ENCODE measurements around the gene CCDC187.

CCDC187 gene

GRCh38 chr9:136233868-136234267, 70.0 kb downstream of the CCDC187 start:
- in situ Hi-C loops (cut with MboI; ENCODE audit: low sequenced_read_pairs) = no loop called here

GRCh38 chr9:136233411-136233810, 70.5 kb downstream of the CCDC187 start:
- in situ Hi-C loops (cut with MboI; ENCODE audit: low sequenced_read_pairs) = no loop called here

DNA sequence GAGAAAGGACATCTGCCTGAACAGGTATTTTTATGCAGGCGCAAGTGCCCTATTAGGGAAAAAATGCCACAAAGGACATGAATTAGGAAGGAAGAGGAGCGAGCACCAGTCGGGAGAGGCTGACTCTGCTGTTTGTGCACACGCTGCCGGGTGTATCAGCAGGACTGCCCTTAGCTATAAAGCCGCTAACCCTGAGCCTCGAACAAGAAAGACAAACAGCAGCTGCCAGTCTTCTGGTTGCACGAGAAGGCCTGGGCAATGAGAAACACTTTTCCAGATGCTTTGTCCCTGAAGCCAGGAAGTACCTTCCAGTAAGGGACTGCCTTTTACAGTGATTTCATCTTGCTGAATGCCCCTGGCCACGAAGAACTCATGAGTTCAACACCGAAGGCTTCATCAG, 70.9 kb downstream of the CCDC187 start:
- in situ Hi-C loops (cut with MboI; ENCODE audit: low sequenced_read_pairs) = no loop called here

GRCh38 chr9:136231478-136232297, 72.2 kb downstream of the CCDC187 start:
- in situ Hi-C loops (cut with MboI; ENCODE audit: low sequenced_read_pairs) = no loop called here

GRCh38 chr9:136230773-136231172, 73.1 kb downstream of the CCDC187 start:
- in situ Hi-C loops (cut with MboI; ENCODE audit: low sequenced_read_pairs) = no loop called here

DNA sequence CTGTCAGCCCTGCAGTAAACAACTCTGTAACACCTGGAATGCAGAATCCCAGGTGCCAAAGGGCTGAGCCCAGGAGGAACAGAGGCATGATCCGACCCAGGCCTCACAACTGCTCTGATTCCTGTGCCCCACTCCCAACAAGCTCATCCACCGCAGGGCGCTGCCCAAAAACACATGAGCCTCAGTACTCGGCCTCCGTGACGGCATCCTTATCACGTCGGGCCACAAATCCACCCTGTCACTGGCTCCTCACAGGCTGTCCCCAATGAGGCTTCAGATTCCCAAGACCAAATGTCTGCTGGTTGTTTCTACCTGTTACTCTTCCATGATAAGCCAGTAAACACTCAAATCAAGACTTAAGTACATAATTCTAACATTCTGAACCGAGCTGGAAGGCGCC, 73.5 kb downstream of the CCDC187 start:
- in situ Hi-C loops (cut with MboI; ENCODE audit: low sequenced_read_pairs) = no loop called here

- in situ Hi-C loops (cut with MboI; ENCODE audit: low sequenced_read_pairs) = no loop called here
Measured at GRCh38 chr9:136229096-136230065, 74.5 kb downstream of the CCDC187 start.

GRCh38 chr9:136228107-136228875, 75.6 kb downstream of the CCDC187 start:
- in situ Hi-C loops (cut with MboI; ENCODE audit: low sequenced_read_pairs) = no loop called here

- in situ Hi-C loops (cut with MboI; ENCODE audit: low sequenced_read_pairs) = no loop called here
Measured at GRCh38 chr9:136226680-136227407, 77.0 kb downstream of the CCDC187 start.

DNA sequence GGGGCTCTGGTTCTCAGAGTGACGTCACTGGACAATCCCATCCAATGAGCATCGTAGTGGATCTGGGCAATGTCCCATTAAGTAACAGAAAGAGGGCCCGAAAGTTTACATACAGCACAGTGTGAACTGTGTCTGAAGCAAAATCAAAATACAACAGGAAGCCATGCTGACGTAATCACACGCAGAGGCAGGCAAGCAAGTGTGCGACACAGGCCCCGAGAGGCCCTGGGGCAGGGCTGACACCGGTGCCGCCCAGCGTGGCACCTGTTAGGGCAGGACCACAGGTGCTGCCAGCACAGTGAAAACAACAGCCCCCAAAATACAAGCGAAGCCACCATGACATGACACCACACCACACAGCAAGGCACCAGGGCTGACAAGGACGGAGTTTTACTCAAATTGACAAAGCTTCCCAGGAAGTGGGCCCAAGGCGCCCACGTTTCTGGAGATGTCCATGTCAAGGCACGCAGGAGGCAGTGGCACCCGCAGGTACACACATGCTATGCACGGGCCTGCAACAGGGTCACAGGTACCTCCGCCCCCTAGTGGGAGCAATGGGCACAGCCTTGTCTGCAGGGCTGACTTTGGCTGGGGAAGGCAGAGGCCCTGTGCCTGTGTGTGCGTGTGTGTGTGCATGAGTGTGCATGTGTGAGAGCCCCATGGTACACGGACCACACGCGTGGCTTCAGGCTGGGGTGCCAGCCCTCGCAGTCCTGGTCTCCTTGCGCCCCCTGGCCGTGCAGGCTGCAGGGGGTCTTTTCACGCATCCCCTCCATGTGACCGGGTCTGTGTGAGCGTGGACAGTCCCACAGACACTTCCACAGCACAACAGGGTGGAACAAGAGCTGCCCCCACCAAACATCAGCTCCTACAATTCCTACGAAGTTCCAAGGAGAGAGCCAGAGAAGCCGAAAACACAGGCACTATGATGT, 77.9 kb downstream of the CCDC187 start:
- in situ Hi-C loops (cut with MboI; ENCODE audit: low sequenced_read_pairs) = no loop called here

- in situ Hi-C loops (cut with MboI; ENCODE audit: low sequenced_read_pairs) = no loop called here
Measured at GRCh38 chr9:136225366-136225747, 78.5 kb downstream of the CCDC187 start.

DNA sequence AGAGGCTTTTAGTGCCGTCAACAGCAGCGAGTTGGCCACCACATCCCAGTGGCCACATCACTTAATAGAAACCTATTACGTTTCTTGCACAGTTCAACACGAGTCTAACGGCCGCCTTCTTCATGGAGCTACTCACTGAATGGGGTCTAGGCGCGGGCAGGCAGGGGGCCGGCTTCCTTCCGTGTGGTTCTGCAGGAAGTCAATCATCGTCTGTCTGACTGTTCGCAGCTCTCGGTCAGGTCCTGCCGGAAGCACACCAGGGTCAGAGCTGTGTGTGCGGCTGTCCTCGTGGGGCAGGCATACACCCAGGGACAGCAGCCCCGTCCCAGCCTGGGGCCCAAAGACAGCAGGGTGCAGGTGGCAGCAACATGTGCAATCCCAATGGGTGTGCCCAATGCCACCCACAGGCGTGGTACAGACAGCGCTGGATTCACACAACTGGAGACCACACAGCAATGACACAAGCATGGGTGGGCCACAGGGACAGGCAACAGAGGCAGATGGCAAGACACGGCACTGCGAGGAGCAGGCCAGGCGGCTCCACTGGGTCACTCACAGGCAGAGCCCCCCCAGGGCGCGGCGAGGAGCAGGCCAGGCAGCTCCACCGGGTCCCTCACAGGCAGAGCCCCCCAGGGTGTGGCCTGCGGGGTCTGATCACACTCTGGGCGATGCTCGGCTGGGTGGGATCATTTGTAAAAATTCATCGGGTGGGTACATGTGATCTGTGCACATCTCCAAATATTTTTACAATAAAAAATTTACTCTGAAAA, 79.8 kb downstream of the CCDC187 start:
- in situ Hi-C loops (cut with MboI; ENCODE audit: low sequenced_read_pairs) = no loop called here

DNA sequence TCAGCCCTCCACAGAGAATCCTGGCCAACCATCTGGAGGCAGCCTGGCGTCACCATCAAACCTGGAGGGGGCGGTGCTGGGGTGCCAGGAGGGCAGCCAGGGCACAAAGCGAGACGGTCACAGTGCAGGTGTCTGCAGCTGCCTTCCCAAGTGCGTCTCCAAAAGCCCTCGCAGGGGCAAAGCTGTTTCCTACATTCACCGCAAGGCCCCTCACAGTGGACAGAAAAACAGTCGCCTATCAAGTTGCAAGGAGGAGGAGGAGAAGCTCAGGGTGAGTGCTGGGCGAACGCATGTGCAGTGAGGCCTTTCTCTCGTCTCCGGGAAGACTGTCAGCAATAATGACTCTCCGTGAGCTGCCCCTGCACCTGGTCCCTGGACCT, 81.0 kb downstream of the CCDC187 start:
- in situ Hi-C loops (cut with MboI; ENCODE audit: low sequenced_read_pairs) = no loop called here

GRCh38 chr9:136222166-136222905, 81.6 kb downstream of the CCDC187 start:
- in situ Hi-C loops (cut with MboI; ENCODE audit: low sequenced_read_pairs) = no loop called here

- in situ Hi-C loops (cut with MboI; ENCODE audit: low sequenced_read_pairs) = no loop called here
Measured at GRCh38 chr9:136220017-136220729, 83.7 kb downstream of the CCDC187 start.

DNA sequence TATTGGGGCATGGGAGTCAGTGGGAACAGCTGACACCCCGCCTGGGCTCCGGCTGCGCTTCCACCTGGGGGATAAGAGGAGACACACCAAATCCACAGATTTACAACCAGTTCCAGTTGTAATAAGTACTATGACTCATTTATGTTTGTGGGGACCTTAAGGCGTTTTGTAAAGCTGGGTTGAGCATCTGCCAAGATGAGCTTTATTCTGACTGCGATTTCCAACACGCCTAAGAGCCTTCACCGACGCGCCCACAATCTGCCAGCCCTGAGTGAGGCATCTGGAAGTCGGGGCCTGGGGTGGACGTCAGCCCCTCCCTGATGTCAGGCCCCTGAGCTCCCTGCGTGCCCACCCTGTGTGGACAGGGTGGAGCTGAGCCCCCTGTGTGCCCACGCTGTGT, 84.6 kb downstream of the CCDC187 start:
- in situ Hi-C loops (cut with MboI; ENCODE audit: low sequenced_read_pairs) = no loop called here

DNA sequence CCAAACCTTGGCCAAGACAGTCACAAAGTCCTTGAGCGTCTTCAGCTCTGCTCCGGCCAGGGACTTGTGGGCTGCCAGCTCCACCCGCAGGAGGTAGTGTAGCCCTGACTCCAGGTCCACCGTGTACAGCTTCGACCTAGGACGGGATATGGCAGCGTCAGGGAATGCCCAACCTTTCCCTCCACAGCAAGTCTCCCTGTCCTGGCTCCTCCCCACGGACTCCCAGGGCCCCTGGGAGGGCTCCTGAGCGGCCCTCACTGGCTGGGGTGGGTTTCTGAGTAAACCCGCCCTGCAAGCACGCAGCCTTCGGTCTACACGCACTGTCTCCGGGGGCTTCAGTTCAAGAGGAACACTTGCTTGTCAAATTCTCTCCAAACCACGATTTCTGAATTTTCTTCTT, 85.2 kb downstream of the CCDC187 start:
- in situ Hi-C loops (cut with MboI; ENCODE audit: low sequenced_read_pairs) = no loop called here

Data from HL-60/S4 treated with phorbol 12-myristate 13-acetate at 8.2 ng/mL for 4 days and 3 days (cell line).